ENCODE results near the gene ACSS2. TPM values are rescaled to one million over a fixed set of nuclear protein-coding genes. Genes with fewer than 3 reads are reported as not detected.
A peak's percentile ranks its signal among the peaks of the same experiment; 100 is the strongest.

ACSS2 gene
- total and polyA plus RNA-seq, 10 donors, result 8.9 to 43.6 (median 30.2) TPM

DNA sequence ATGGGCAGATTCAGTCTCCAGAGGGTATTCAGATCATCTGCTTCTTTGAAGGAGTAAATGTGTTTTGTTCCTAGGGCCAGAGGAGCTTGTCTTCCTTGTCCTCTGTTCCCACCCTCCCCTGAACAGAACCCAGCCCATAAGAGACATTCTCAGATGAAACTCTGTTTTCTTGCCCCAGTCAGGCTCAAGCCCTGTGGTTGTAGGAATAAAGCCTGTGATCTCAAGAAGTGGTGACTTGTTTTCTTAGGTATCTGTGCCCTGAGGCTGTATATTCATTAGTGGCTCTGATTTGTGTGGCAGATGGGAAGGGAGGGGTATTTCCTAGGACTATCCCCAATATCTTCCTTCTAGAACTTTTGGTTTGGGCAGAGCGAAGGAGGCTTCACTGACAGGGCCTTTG lies 51.3 kb downstream of the ACSS2 start:
- no peaks in the 10 kb centered on the region for H3K9me3 ChIP-seq
- no peak overlapping the region for H3K27ac ChIP-seq
- 96 to 100% (median 100%) methylated on average over 1 of the region's 1 CpG for WGBS, 5 donors
- TF ChIP-seq POLR2AphosphoS5 (IDR thresholded peaks at IDR 0.05), result no peak
- no peak for TF ChIP-seq CTCF (IDR thresholded peaks at IDR 0.05 in 8 of 11, conservative IDR thresholded peaks at IDR 0.05 in 3 of 11)
- no peak for TF ChIP-seq POLR2A (IDR thresholded peaks at IDR 0.05)
- no peak for DNase-seq
- no peak overlapping the region for H3K4me3 ChIP-seq
- no peaks in the 10 kb centered on the region for H3K27me3 ChIP-seq (replicated peaks in 1 of 7)
- intact Hi-C loops (cut with DNase I; ENCODE audit: low total_unique reads), result no loop called here
- peaks cover 0 to 99% (median 56%) of the 10 kb centered on the region in 6 donors for H3K36me3 ChIP-seq
- no peaks in the 10 kb centered on the region for H3K4me1 ChIP-seq

DNA sequence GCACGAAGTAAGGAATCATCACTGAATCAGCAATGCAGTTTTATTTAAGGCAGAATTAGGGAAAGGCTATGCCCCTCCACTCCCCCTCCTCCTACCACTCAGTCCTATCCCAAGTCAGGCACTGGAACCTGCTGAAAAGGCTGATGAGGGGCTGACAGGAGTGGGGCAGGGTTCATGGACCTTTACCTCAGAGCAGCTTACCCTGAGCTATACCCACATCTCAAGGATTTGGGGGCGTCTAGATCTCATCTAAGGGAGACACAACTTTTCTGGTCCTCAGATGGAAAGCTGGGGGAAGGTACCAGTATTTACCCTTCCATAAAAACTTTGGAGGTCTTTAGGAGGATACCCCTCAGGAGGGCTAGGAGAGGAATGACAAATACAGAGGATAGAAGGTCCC lies 52.0 kb downstream of the ACSS2 start:
- TF ChIP-seq CTCF (IDR thresholded peaks at IDR 0.05 in 8 of 11, conservative IDR thresholded peaks at IDR 0.05 in 3 of 11) (no peak), POLR2A (IDR thresholded peaks at IDR 0.05) (no peak), POLR2AphosphoS5 (IDR thresholded peaks at IDR 0.05) (no peak)

DNA sequence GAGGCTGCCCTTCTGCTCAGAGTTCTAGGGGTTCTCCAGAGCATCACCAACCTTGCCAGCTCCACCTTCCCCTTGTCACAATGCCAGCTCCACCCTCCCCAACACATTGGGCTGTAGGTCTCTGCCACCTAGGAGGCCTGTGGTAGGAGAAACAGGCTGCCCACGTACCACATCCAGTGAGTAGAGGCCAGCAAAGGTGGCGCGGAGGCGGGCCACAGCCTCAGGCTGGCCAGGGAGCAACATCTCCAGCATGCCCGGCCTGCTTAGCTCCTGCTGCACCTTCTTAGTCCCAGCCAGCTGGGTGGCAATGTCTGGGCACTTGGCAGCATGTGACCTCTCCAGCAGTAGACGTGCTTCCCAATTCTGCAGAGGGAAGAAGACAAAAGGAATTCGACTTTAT lies 55.4 kb downstream of the ACSS2 start:
- Histone ChIP-seq H3K9me3 (no peaks in the 10 kb centered on the region), H3K27ac (no peak overlapping the region), H3K27me3 (replicated peaks in 1 of 7) (no peaks in the 10 kb centered on the region), H3K4me1 (no peaks in the 10 kb centered on the region), H3K36me3 (peaks cover 0 to 99% (median 46%) of the 10 kb centered on the region in 6 donors), H3K4me3 (no peak overlapping the region)
- no peak for DNase-seq
- intact Hi-C loops (cut with DNase I; ENCODE audit: low total_unique reads), result no loop called here
- TF ChIP-seq POLR2A (IDR thresholded peaks at IDR 0.05) (no peak), POLR2AphosphoS5 (IDR thresholded peaks at IDR 0.05) (peak in 1 of 3 donors; percentile 24)
- WGBS, 5 donors, result 91 to 97% (median 94%) methylated on average over 4 to 7 of the region's 7 CpGs

More for the DNA sequence above, 52.0 kb downstream of the ACSS2 start:
- Histone ChIP-seq H3K27ac (no peak overlapping the region), H3K4me1 (no peaks in the 10 kb centered on the region), H3K4me3 (no peak overlapping the region), H3K27me3 (replicated peaks in 1 of 7) (no peaks in the 10 kb centered on the region), H3K36me3 (peaks cover 0 to 99% (median 54%) of the 10 kb centered on the region in 6 donors), H3K9me3 (no peaks in the 10 kb centered on the region)
- intact Hi-C loops (cut with DNase I; ENCODE audit: low total_unique reads), result no loop called here
- DNase-seq, result no peak
- 72 to 100% (median 96%) methylated on average over 2 of the region's 2 CpGs for WGBS, 5 donors

- TF ChIP-seq CTCF (IDR thresholded peaks at IDR 0.05 in 8 of 11, conservative IDR thresholded peaks at IDR 0.05 in 3 of 11) (no peak), POLR2AphosphoS5 (IDR thresholded peaks at IDR 0.05) (peak in 2 of 3 donors; percentile 39 to 54)
- H3K4me1 ChIP-seq, result peaks cover 0 to 24% (median 7%) of the 10 kb centered on the region in 6 donors
Measured at GRCh38 chr20:34938466-34939163, 62.2 kb downstream of the ACSS2 start.

More at GRCh38 chr20:34938466-34939163, 62.2 kb downstream of the ACSS2 start:
- DNase-seq, result no peak
- 59 to 71% (median 62%) methylated on average over 14 of the region's 14 CpGs for WGBS, 5 donors
- no peak overlapping the region for H3K4me3 ChIP-seq
- intact Hi-C loops (cut with DNase I; ENCODE audit: low total_unique reads), result no loop called here
- H3K27me3 ChIP-seq (replicated peaks in 1 of 7), result no peaks in the 10 kb centered on the region
- H3K9me3 ChIP-seq, result no peaks in the 10 kb centered on the region
- peak overlapping the region in 6 of 8 donors; percentile 26 to 65 (median 59) for H3K27ac ChIP-seq
- peaks cover 0 to 92% (median 32%) of the 10 kb centered on the region in 6 donors for H3K36me3 ChIP-seq

All from spleen (tissue), 11 donors.